Measurements from ENCODE around the gene TSTD1.

Gene TSTD1

GRCh38 chr1:161013131-161013487, 25.7 kb downstream of the TSTD1 start:
- TF ChIP-seq CTCF (IDR thresholded peaks at IDR 0.05; ENCODE audit: insufficient read depth, low read depth, low read length, missing control alignments), result no peak
- DNase-seq (ENCODE audit: low read depth), result peak; percentile 39
- peak overlapping the region; percentile 9 for H3K4me3 ChIP-seq (ENCODE audit: low read length)

GRCh38 chr1:161012420-161012819, 26.3 kb downstream of the TSTD1 start:
- no peak overlapping the region for H3K4me3 ChIP-seq (ENCODE audit: low read length)
- DNase-seq (ENCODE audit: low read depth), result no peak
- no peak for TF ChIP-seq CTCF (IDR thresholded peaks at IDR 0.05; ENCODE audit: insufficient read depth, low read depth, low read length, missing control alignments)

- no peak for TF ChIP-seq CTCF (IDR thresholded peaks at IDR 0.05; ENCODE audit: insufficient read depth, low read depth, low read length, missing control alignments)
- no peak for DNase-seq (ENCODE audit: low read depth)
- no peak overlapping the region for H3K4me3 ChIP-seq (ENCODE audit: low read length)
These were observed 29.1 kb downstream of the TSTD1 start for GRCh38 chr1:161009602-161010211.

- H3K4me3 ChIP-seq (ENCODE audit: low read length), result no peak overlapping the region
- TF ChIP-seq CTCF (IDR thresholded peaks at IDR 0.05; ENCODE audit: insufficient read depth, low read depth, low read length, missing control alignments), result no peak
- DNase-seq (ENCODE audit: low read depth), result no peak
These were observed 29.8 kb downstream of the TSTD1 start for GRCh38 chr1:161008869-161009510.

GRCh38 chr1:161007369-161007768, 31.4 kb downstream of the TSTD1 start:
- no peak overlapping the region for H3K4me3 ChIP-seq (ENCODE audit: low read length)
- TF ChIP-seq CTCF (IDR thresholded peaks at IDR 0.05; ENCODE audit: insufficient read depth, low read depth, low read length, missing control alignments), result no peak
- DNase-seq (ENCODE audit: low read depth), result no peak

GRCh38 chr1:161006563-161006962, 32.2 kb downstream of the TSTD1 start:
- DNase-seq (ENCODE audit: low read depth), result no peak
- H3K4me3 ChIP-seq (ENCODE audit: low read length), result no peak overlapping the region
- no peak for TF ChIP-seq CTCF (IDR thresholded peaks at IDR 0.05; ENCODE audit: insufficient read depth, low read depth, low read length, missing control alignments)

- H3K4me3 ChIP-seq (ENCODE audit: low read length), result no peak overlapping the region
- DNase-seq (ENCODE audit: low read depth), result no peak
- no peak for TF ChIP-seq CTCF (IDR thresholded peaks at IDR 0.05; ENCODE audit: insufficient read depth, low read depth, low read length, missing control alignments)
These were observed 37.2 kb downstream of the TSTD1 start for GRCh38 chr1:161001525-161001924.
